ENCODE results near the gene NPR2.

GRCh38 chr9:35756275-35757225, 34.8 kb upstream of the NPR2 start:
- TF ChIP-seq CTCF (IDR thresholded peaks at IDR 0.05) (peak; percentile 59 to 76 (median 68)), POLR2A (IDR thresholded peaks at IDR 0.05) (no peak), POLR2AphosphoS5 (IDR thresholded peaks at IDR 0.05) (no peak), EP300 (IDR thresholded peaks at IDR 0.05) (no peak)

Data from sigmoid colon (tissue), 4 donors.